Heart left ventricle (tissue), 13 donors: Measurements from ENCODE around the gene P2RX2.

ENCODE experiments used
- CTCF ChIP-seq, 12 donors: fragments of 200-600 bp; sonication (generic) in 4 of 12; IDR thresholded peaks; one replicate each; pipeline versions ENCODE4 v1.5.0 to v1.8.0; 2018 to 2022; ENCODE audit warnings: antibody characterized with exemption in 12 of 12, mild to moderate bottlenecking in 5 of 12
- POLR2A ChIP-seq, 2 donors: fragments of 450-650 bp; IDR thresholded peaks; one replicate each; pipeline ENCODE4 v1.6.1; 2017; ENCODE audit warnings: antibody characterized with exemption in 2 of 2, mild to moderate bottlenecking in 2 of 2, moderate library complexity in 2 of 2
- donor health status: ischemic (EF 13 %, LVEDD 7.1; RV severe dilation, severe dysfunction).
- donor health status: DM: no; HTN: yes; CAD: no.
- donor health status: DM: no; HTN: no; CAD: no.
- donor health status: ischemic (EF 25% LVEDD 6.9; RV normal size, moderate dysfunction).
- donor health status: ischemic (EF 25% LVEDD 5.7; RV mildly dilated, moderate dysfunction).
- donor health status: ischemic (EF 35%, LVEDD 5.7; RV mildly dilated, moderate dysfunction).
- donor health status: nonischemic (EF 11% LVEDD 7.7; RV severe dilation, severe dysfunction).
- donor health status: DM: yes; HTN: yes; CAD: no.
- donor health status: PGD.
- donor health status: ischemic (EF 29% LVEDD 5.4; RV normal size, mild dysfunction).
- donor health status: nonischemic (EF 23%, LVEDD 6.1; RV moderate dilation, normal function).

- TF ChIP-seq POLR2A (IDR thresholded peaks at IDR 0.05) (no peak), CTCF (IDR thresholded peaks at IDR 0.05) (no peak)
These were observed 39.7 kb downstream of the P2RX2 start for GRCh38 chr12:132658149-132658894.
